ENCODE results near the gene CPTP.

GRCh38 chr1:1307261-1307922, 17.2 kb upstream of the CPTP start:
- TF ChIP-seq, protein P1, sequence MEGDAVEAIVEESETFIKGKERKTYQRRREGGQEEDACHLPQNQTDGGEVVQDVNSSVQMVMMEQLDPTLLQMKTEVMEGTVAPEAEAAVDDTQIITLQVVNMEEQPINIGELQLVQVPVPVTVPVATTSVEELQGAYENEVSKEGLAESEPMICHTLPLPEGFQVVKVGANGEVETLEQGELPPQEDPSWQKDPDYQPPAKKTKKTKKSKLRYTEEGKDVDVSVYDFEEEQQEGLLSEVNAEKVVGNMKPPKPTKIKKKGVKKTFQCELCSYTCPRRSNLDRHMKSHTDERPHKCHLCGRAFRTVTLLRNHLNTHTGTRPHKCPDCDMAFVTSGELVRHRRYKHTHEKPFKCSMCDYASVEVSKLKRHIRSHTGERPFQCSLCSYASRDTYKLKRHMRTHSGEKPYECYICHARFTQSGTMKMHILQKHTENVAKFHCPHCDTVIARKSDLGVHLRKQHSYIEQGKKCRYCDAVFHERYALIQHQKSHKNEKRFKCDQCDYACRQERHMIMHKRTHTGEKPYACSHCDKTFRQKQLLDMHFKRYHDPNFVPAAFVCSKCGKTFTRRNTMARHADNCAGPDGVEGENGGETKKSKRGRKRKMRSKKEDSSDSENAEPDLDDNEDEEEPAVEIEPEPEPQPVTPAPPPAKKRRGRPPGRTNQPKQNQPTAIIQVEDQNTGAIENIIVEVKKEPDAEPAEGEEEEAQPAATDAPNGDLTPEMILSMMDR (IDR thresholded peaks at IDR 0.05), result no peak
- TF ChIP-seq POLR2A (IDR thresholded peaks at IDR 0.05) (no peak), POLR2AphosphoS5 (IDR thresholded peaks at IDR 0.05; ENCODE audit: insufficient read depth in 1 of 2, low read depth in 1 of 2) (no peak)
